NCI-H2081 (cell line): Measurements from ENCODE around the gene USF3.

Experiments used
- DNase-seq, 2 experiments: peaks; one replicate each; lab custom pipeline; 2025; lab: John Stamatoyannopoulos, UW

USF3 gene

DNA sequence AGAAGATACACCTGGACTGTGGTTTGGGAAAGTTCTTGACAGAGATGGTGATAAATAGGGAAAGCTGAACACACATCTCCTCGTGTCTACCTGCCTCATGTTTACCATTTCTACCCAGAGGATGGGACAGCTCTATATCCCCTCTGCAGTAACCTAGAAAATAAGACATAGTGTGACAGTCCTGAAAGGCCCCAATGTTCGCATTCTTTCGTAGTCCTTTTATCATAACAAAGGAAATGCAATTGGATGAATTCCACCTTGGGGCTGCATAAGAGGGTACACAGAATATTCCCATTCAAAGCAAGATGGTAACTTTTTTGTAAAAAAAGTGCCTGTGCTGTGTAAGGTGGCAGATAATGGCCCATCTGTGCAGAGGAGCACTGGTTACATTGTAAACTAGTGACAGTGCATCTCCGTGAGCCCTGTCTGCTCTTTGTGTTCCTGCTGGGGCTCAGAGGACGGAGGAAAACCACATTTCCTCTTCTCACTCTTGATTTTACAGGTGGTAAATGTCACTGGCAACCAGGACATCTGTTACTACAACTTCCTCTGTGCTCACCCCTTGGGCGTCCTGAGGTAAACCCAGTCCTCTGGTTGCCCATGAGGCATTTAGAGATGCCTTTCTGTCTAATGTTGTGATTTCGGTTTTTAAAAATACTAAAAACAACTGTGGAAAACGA is 89.8 kb downstream of the USF3 start:
- no peak for DNase-seq

DNA sequence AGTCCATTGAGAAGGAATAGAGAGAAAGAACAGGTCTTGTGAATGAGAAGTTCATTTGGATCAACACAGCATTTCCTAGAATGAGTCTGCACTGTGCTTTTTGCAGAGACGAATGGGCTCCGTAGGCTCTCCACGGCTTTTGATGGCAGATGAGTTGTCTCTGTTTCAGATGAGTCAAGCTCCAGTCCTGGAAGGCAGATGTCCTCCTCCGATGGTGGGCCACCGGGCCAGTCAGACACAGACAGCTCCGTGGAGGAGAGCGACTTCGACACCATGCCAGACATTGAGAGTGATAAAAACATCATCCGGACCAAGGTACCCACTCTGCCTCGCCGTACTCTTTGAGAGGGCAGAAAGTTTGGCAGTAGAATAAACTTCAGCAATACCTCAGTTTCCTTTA is 93.6 kb downstream of the USF3 start:
- DNase-seq = no peak

DNA sequence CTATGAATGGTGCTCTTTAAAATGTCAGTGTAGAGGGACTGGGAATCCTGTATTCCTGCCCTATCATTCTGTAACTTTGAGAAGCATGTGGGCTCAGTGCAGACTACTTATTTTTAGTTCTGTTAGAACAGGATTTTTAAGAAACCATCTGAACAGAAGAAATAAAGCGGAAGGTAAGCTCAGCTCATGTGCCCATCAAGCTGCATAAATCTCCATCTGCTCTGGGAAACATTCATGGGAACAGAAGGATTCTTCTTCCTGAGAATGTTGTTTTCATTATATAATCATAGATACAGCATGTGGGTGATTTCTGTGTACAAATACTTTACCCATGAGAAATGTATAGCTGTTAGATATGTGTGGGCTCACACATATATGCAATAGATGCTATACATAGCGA is 94.2 kb downstream of the USF3 start:
- no peak for DNase-seq

DNA sequence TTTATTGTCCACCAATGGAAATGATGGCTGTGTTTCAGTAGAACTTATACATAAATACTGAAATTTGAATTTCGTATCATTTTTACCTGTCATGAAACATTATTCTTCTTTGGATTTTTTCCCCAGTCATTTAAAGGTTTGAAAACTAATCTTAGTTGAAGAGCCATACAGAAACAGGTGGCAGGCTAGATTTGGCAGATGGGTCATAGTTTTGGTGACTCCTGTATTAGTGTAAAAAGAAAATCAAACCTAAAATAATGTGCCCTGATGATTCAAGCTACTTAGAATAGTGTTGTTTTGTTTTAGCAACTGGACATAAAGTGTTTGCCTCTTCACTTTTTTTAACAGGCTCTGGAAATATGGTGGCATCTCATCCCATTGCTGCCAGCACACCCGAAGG is 95.2 kb downstream of the USF3 start:
- no peak for DNase-seq

DNA sequence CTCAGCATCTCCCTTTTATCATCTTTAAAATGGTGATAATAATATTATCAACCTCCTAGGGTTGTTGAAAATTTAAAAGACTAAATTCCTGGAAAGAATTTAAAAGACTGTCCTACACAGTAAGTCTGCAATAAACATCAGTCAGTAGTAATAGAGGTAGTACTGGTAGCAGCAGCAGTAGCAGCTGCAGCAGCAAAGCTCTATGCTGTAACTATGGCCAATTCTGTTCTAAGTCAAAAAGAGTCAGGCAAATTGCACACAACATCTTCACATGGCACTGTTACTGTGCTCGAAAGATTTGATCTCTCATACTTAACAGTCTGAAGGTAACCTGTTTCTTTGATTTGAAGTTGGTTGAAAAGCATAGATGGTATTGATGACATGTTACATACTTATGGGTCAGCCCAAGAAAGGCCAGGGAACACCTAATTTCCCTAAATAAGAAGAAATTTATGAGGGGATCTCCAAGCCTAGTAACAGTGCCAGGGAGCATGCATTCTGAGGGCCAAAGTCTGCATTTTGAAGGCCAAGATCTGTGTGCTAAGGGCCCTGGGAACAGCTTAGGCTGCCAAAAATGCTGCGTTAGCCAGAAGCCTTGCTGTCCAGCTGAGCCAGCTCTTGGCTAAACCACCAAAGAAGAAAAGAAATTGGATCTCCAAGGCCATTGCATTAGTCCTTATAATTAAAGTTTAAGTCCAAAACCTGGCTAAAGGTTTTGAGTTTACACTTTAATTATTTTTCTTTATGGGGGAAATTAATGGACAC is 95.8 kb downstream of the USF3 start:
- DNase-seq = no peak
